ENCODE data around the gene MAP7D2.
A peak's percentile ranks its signal among the peaks of the same experiment; 100 is the strongest.
"Not testable (repeated sequence)": the region's sequence is repeated elsewhere in the genome, so short reads cannot be mapped to it uniquely, and the experiment has no call there.

The MAP7D2 gene

DNA sequence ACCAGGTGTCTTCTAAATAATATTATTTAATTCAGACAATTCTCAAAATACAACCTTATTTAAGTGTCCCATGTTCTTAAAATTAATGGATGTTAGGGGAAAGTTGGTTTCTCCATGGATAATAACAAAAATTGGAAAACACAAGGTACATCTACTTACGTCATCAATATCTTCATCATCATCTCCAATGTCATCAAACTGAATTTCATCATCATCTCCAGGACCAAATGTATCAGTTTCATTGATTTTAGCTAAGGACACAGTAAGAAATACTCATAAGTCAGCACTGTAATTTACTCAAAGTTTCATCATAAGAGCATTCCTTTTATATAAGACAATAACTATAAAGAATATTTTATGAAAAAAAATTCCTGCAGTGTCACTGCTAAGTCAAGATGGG lies 13.7 kb upstream of the MAP7D2 start:
- Histone ChIP-seq H3K36me3 (ENCODE audit: control insufficient read depth in 4 of 4, insufficient read depth in 4 of 4, low read length in 3 of 4) (peaks cover 13 to 56% (median 28%) of the 10 kb centered on the region in 4 experiments), H3K9me3 (ENCODE audit: control extremely low read depth in 1 of 5, control insufficient read depth in 4 of 5, insufficient read depth in 2 of 5, low read depth in 1 of 5, low read length in 4 of 5) (no peaks in the 10 kb centered on the region), H3K4me1 (ENCODE audit: control extremely low read depth in 1 of 4, control insufficient read depth in 4 of 4, insufficient read depth in 4 of 4, low read length in 3 of 4) (no peaks in the 10 kb centered on the region), H3K27ac (ENCODE audit: insufficient read depth in 1 of 2, low read depth in 1 of 2, low read length in 2 of 2, poor library complexity in 1 of 2, severe bottlenecking in 2 of 2) (no peak overlapping the region), H3K27me3 (replicated peaks in 2 of 5; ENCODE audit: control insufficient read depth in 4 of 5, insufficient read depth in 5 of 5, low read length in 4 of 5) (no peaks in the 10 kb centered on the region), H3K4me3 (ENCODE audit: control insufficient read depth in 1 of 7, extremely low read depth in 1 of 7, insufficient read depth in 4 of 7, low read depth in 2 of 7, low read length in 6 of 7) (no peak overlapping the region)
- 100% methylated on average over 1 of the region's 1 CpG for WGBS (ENCODE audit: insufficient coverage)
- no peak for DNase-seq
- ChIA-PET POLR2A (no interaction called here), CTCF (no interaction called here)

DNA sequence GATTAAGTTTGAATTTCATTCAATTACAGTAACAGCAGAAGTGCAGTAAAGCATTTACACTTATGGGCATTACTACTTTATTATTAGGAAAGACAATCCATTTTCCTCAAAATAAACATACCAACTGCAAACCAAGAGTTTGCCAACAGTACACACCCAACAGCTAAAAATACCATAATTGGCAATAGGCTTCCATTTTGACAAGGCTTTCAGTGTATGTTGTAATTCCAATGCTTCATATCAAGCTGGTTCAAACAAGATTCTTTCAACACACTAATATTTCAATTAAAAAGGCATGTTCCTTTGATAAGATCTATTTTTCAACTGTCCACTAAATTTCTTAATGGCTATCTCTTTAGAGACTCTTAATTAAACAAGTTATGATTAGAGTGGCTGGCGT lies 12.8 kb upstream of the MAP7D2 start:
- no peak overlapping the region for H3K27ac ChIP-seq (ENCODE audit: insufficient read depth in 1 of 2, low read depth in 1 of 2, low read length in 2 of 2, poor library complexity in 1 of 2, severe bottlenecking in 2 of 2)
- no peak overlapping the region for H3K4me3 ChIP-seq (ENCODE audit: control insufficient read depth in 1 of 7, extremely low read depth in 1 of 7, insufficient read depth in 4 of 7, low read depth in 2 of 7, low read length in 6 of 7)
- peaks cover 9 to 55% (median 29%) of the 10 kb centered on the region in 4 experiments for H3K36me3 ChIP-seq (ENCODE audit: control insufficient read depth in 4 of 4, insufficient read depth in 4 of 4, low read length in 3 of 4)
- no peaks in the 10 kb centered on the region for H3K9me3 ChIP-seq (ENCODE audit: control extremely low read depth in 1 of 5, control insufficient read depth in 4 of 5, insufficient read depth in 2 of 5, low read depth in 1 of 5, low read length in 4 of 5)
- ChIA-PET POLR2A (no interaction called here), CTCF (no interaction called here)
- no peak for DNase-seq
- WGBS (ENCODE audit: insufficient coverage) = 100% methylated on average over 1 of the region's 1 CpG
- no peaks in the 10 kb centered on the region for H3K4me1 ChIP-seq (ENCODE audit: control extremely low read depth in 1 of 4, control insufficient read depth in 4 of 4, insufficient read depth in 4 of 4, low read length in 3 of 4)
- no peaks in the 10 kb centered on the region for H3K27me3 ChIP-seq (replicated peaks in 2 of 5; ENCODE audit: control insufficient read depth in 4 of 5, insufficient read depth in 5 of 5, low read length in 4 of 5)

DNA sequence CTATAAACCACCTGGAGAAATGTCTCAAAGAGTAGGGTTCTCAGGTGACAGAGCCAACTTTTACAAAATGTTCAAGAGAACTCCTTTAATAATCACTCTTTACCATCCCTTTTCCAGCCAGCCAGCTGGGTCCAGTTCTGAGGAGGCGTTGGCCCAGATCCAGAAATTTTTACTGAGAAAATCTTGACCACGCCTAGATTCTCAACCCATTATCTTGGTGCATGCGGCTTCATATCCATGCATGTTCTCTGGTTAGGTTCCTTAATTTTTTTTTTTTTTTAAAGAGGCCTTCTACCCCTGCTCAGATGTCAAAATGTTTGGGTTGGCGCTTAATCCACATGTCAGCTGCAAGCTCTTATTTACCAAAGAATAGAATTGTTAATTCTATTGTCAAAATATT lies 12.0 kb upstream of the MAP7D2 start:
- WGBS (ENCODE audit: insufficient coverage) = 89% methylated on average over 3 of the region's 4 CpGs

DNA sequence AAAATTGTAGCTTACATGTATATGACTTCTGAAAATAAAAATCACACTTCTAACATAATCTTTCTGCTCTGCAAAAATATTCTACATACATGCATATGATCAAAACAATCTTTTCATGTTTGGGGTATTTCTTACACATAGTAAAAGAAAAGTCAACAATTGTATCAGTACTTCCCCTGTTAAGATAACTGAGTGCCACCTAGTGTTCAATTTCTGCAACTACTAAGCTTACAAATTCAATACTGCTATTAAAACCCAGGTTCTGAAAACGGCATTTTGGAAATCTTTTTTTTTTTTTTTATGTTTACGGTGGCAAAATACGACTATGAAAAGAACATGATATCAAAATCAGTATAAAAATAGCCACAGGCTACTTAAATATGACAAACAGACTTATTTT lies 10.7 kb upstream of the MAP7D2 start:
- H3K27me3 ChIP-seq (replicated peaks in 2 of 5; ENCODE audit: control insufficient read depth in 4 of 5, insufficient read depth in 5 of 5, low read length in 4 of 5); H3K9me3 ChIP-seq (ENCODE audit: control extremely low read depth in 1 of 5, control insufficient read depth in 4 of 5, insufficient read depth in 2 of 5, low read depth in 1 of 5, low read length in 4 of 5); POLR2A ChIA-PET; H3K27ac ChIP-seq (ENCODE audit: insufficient read depth in 1 of 2, low read depth in 1 of 2, low read length in 2 of 2, poor library complexity in 1 of 2, severe bottlenecking in 2 of 2); DNase-seq; H3K4me1 ChIP-seq (ENCODE audit: control extremely low read depth in 1 of 4, control insufficient read depth in 4 of 4, insufficient read depth in 4 of 4, low read length in 3 of 4); H3K4me3 ChIP-seq (ENCODE audit: control insufficient read depth in 1 of 7, extremely low read depth in 1 of 7, insufficient read depth in 4 of 7, low read depth in 2 of 7, low read length in 6 of 7); CTCF ChIA-PET: not testable (repeated sequence)
- H3K36me3 ChIP-seq (ENCODE audit: control insufficient read depth in 4 of 4, insufficient read depth in 4 of 4, low read length in 3 of 4) = peaks cover 10 to 46% (median 22%) of the 10 kb centered on the region in 4 experiments
- WGBS (ENCODE audit: insufficient coverage) = no CpG with 5 or more reads among the region's 3 CpGs

More for the DNA sequence above, 12.0 kb upstream of the MAP7D2 start:
- Histone ChIP-seq H3K4me3 (ENCODE audit: control insufficient read depth in 1 of 7, extremely low read depth in 1 of 7, insufficient read depth in 4 of 7, low read depth in 2 of 7, low read length in 6 of 7) (no peak overlapping the region), H3K27ac (ENCODE audit: insufficient read depth in 1 of 2, low read depth in 1 of 2, low read length in 2 of 2, poor library complexity in 1 of 2, severe bottlenecking in 2 of 2) (no peak overlapping the region), H3K9me3 (ENCODE audit: control extremely low read depth in 1 of 5, control insufficient read depth in 4 of 5, insufficient read depth in 2 of 5, low read depth in 1 of 5, low read length in 4 of 5) (no peaks in the 10 kb centered on the region), H3K36me3 (ENCODE audit: control insufficient read depth in 4 of 4, insufficient read depth in 4 of 4, low read length in 3 of 4) (peaks cover 12 to 55% (median 29%) of the 10 kb centered on the region in 4 experiments), H3K4me1 (ENCODE audit: control extremely low read depth in 1 of 4, control insufficient read depth in 4 of 4, insufficient read depth in 4 of 4, low read length in 3 of 4) (no peaks in the 10 kb centered on the region), H3K27me3 (replicated peaks in 2 of 5; ENCODE audit: control insufficient read depth in 4 of 5, insufficient read depth in 5 of 5, low read length in 4 of 5) (no peaks in the 10 kb centered on the region)
- ChIA-PET CTCF (no interaction called here), POLR2A (no interaction called here)
- no peak for DNase-seq

DNA sequence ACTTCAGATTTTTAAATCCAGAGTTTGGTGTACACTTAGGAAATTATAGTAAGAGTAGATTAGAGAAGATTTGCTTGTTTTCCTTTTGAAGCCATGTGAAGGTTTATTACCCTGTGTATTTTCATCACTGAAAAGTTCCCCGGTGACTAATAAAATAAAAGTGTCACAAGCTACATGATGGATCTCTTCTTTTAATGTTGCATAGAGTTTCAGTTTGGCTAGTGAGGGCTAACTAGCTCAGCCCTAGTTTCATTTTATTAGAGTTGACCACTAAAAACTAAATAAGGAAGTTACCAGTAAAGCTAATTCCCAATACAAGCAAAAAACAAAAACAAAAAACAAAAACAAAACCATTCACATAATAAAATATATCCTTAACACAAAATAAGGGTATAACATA lies 10.1 kb upstream of the MAP7D2 start:
- H3K36me3 ChIP-seq (ENCODE audit: control insufficient read depth in 4 of 4, insufficient read depth in 4 of 4, low read length in 3 of 4) = peaks cover 10 to 43% (median 21%) of the 10 kb centered on the region in 4 experiments
- H3K4me1 ChIP-seq (ENCODE audit: control extremely low read depth in 1 of 4, control insufficient read depth in 4 of 4, insufficient read depth in 4 of 4, low read length in 3 of 4); H3K9me3 ChIP-seq (ENCODE audit: control extremely low read depth in 1 of 5, control insufficient read depth in 4 of 5, insufficient read depth in 2 of 5, low read depth in 1 of 5, low read length in 4 of 5); POLR2A ChIA-PET; H3K4me3 ChIP-seq (ENCODE audit: control insufficient read depth in 1 of 7, extremely low read depth in 1 of 7, insufficient read depth in 4 of 7, low read depth in 2 of 7, low read length in 6 of 7); DNase-seq; CTCF ChIA-PET; H3K27me3 ChIP-seq (replicated peaks in 2 of 5; ENCODE audit: control insufficient read depth in 4 of 5, insufficient read depth in 5 of 5, low read length in 4 of 5); H3K27ac ChIP-seq (ENCODE audit: insufficient read depth in 1 of 2, low read depth in 1 of 2, low read length in 2 of 2, poor library complexity in 1 of 2, severe bottlenecking in 2 of 2): not testable (repeated sequence)
- WGBS (ENCODE audit: insufficient coverage) = no CpG with 5 or more reads among the region's 1 CpG

DNA sequence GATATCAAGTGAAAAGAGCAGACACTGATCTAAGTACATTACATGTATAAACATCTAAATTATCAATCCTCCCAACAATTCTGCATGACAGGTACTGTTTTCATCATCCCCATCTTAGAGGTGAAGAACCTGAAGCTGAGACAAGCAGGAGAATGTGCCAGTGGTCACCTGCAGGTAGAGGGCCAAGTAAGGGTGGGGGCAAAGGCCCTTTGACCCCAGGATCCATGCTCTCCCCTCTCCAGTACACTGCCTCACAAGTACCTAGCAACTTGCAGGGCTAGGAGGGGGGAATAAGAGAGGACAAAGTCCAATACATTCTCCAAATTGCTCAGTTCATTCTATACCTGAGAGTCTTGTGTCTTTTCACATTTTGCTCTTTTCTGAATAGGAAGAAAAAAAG lies 8.3 kb upstream of the MAP7D2 start:
- Histone ChIP-seq H3K9me3 (ENCODE audit: control extremely low read depth in 1 of 5, control insufficient read depth in 4 of 5, insufficient read depth in 2 of 5, low read depth in 1 of 5, low read length in 4 of 5) (no peaks in the 10 kb centered on the region), H3K4me1 (ENCODE audit: control extremely low read depth in 1 of 4, control insufficient read depth in 4 of 4, insufficient read depth in 4 of 4, low read length in 3 of 4) (no peaks in the 10 kb centered on the region), H3K27me3 (replicated peaks in 2 of 5; ENCODE audit: control insufficient read depth in 4 of 5, insufficient read depth in 5 of 5, low read length in 4 of 5) (no peaks in the 10 kb centered on the region), H3K36me3 (ENCODE audit: control insufficient read depth in 4 of 4, insufficient read depth in 4 of 4, low read length in 3 of 4) (peaks cover 5 to 27% (median 15%) of the 10 kb centered on the region in 4 experiments), H3K27ac (ENCODE audit: insufficient read depth in 1 of 2, low read depth in 1 of 2, low read length in 2 of 2, poor library complexity in 1 of 2, severe bottlenecking in 2 of 2) (no peak overlapping the region), H3K4me3 (ENCODE audit: control insufficient read depth in 1 of 7, extremely low read depth in 1 of 7, insufficient read depth in 4 of 7, low read depth in 2 of 7, low read length in 6 of 7) (no peak overlapping the region)
- no peak for DNase-seq
- ChIA-PET POLR2A (no interaction called here), CTCF (no interaction called here)

DNA sequence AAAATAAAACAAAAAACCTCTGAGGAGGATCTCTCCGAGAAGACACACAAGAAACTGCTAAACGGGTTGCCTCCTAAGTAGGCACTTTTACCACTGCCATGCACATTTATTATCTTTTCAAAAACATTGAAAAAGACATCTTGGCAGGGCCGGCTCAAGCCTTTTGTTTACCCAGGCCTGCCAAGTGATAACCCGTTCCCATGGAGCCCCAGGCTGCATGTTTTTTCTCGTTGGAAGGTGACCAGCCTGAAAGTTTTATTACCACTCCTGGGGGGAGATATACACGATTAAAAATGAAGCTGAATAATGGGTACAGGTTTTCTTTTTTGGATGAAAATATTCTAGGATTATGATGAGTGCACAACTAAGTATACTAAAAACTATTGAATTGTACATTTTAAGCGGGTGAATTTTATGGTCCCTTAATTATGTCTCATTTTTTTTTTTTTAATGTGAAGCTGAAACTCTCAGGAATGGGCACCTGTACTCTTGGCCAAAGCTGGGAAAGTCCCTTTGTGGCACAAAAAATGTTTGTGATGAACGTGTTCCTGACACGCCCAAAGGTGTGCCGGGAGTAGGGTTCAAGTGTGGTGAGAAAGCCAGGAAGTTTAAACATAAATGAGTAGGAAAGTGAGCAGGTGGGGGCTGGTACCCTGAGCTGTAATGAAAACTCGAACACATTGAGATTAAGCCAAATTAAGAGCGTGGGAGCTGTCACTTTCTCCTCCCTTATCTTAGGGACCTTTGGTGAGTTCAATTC lies 1.5 kb upstream of the MAP7D2 start:
- peak in 1 of 3 donors; percentile 29 for DNase-seq
- WGBS (ENCODE audit: insufficient coverage) = 74% methylated on average over 8 of the region's 12 CpGs
- Histone ChIP-seq H3K36me3 (ENCODE audit: control insufficient read depth in 4 of 4, insufficient read depth in 4 of 4, low read length in 3 of 4) (no peaks in the 10 kb centered on the region), H3K9me3 (ENCODE audit: control extremely low read depth in 1 of 5, control insufficient read depth in 4 of 5, insufficient read depth in 2 of 5, low read depth in 1 of 5, low read length in 4 of 5) (peaks cover 0 to 12% (median 0%) of the 10 kb centered on the region in 5 experiments), H3K27ac (ENCODE audit: insufficient read depth in 1 of 2, low read depth in 1 of 2, low read length in 2 of 2, poor library complexity in 1 of 2, severe bottlenecking in 2 of 2) (no peak overlapping the region), H3K4me1 (ENCODE audit: control extremely low read depth in 1 of 4, control insufficient read depth in 4 of 4, insufficient read depth in 4 of 4, low read length in 3 of 4) (peaks cover 0 to 22% (median 11%) of the 10 kb centered on the region in 4 experiments), H3K4me3 (ENCODE audit: control insufficient read depth in 1 of 7, extremely low read depth in 1 of 7, insufficient read depth in 4 of 7, low read depth in 2 of 7, low read length in 6 of 7) (no peak overlapping the region), H3K27me3 (replicated peaks in 2 of 5; ENCODE audit: control insufficient read depth in 4 of 5, insufficient read depth in 5 of 5, low read length in 4 of 5) (peaks cover 0 to 41% (median 8%) of the 10 kb centered on the region in 5 experiments)
- CTCF ChIA-PET = interaction anchor here (1.2 kb wide), 1 partner anchor 15 kb away, joined by 4 read pairs; no protein-coding TSS in a partner anchor
- POLR2A ChIA-PET = no interaction called here
